ENCODE measurements around the gene ICAM1. TPM values are rescaled to one million over a fixed set of nuclear protein-coding genes. Genes with fewer than 3 reads are reported as not detected.
"Not testable (repeated sequence)": the region's sequence is repeated elsewhere in the genome, so short reads cannot be mapped to it uniquely, and the experiment has no call there.

Gene ICAM1
- total RNA-seq, 1 experiment from 2014 or later, result 1.7 TPM

GRCh38 chr19:10231612-10232228 is 39.2 kb upstream of the ICAM1 start:
- Histone ChIP-seq H3K27ac (ENCODE audit: low read depth, low read length, poor library complexity, severe bottlenecking) (peak overlapping the region; percentile 93), H3K4me1 (ENCODE audit: insufficient read depth, low read length, poor library complexity, severe bottlenecking) (no peaks in the 10 kb centered on the region), H3K9me3 (ENCODE audit: low read depth, low read length, poor library complexity, severe bottlenecking) (no peaks in the 10 kb centered on the region), H3K4me3 (ENCODE audit: low read depth, low read length, poor library complexity, severe bottlenecking) (peak overlapping the region; percentile 94), H3K36me3 (ENCODE audit: insufficient read depth, low read length, poor library complexity, severe bottlenecking) (no peaks in the 10 kb centered on the region), H3K27me3 (replicated peaks; ENCODE audit: insufficient read depth, low read depth, low read length, poor library complexity) (no peaks in the 10 kb centered on the region)
- ChIA-PET POLR2A (ENCODE audit: low non-redundant PET) (no interaction called here), CTCF (no interaction called here)
- no TSS peak for BruUV-seq (replicated peaks)
- DNase-seq (ENCODE audit: low spot score), result no peak
- TF ChIP-seq CTCF (conservative IDR thresholded peaks at IDR 0.05; ENCODE audit: low read depth, low read length) (no peak), EZH2 (IDR thresholded peaks at IDR 0.05; ENCODE audit: borderline replicate concordance, low read depth, low read length, poor library complexity, severe bottlenecking) (no peak)
- intact Hi-C loops (cut with micrococcal nuclease; ENCODE audit: unreplicated experiment), result no loop called here

DNA sequence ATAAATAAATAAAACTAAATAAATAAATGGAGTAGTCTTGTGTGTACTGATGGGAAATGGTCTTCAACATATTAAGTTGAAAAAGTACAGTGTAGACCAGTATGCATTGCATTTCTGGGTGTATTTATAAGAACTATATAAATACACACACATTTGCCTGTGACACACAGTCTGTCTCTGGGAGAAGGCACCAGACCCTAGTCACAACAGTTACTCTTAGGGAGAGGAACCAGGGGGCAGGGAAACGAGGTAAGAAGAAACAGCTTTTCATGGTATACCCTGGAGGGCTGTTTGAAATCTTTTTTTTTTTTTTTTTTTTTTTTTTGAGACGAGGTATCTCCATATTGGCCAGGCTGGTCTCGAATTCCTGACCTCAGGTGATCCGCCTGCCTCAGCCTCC is 37.0 kb upstream of the ICAM1 start:
- intact Hi-C loops (cut with micrococcal nuclease; ENCODE audit: unreplicated experiment), result no loop called here
- no peaks in the 10 kb centered on the region for H3K4me1 ChIP-seq (ENCODE audit: insufficient read depth, low read length, poor library complexity, severe bottlenecking)
- TF ChIP-seq CTCF (conservative IDR thresholded peaks at IDR 0.05; ENCODE audit: low read depth, low read length), result no peak
- TF ChIP-seq EZH2 (IDR thresholded peaks at IDR 0.05; ENCODE audit: borderline replicate concordance, low read depth, low read length, poor library complexity, severe bottlenecking), result no peak
- no peak for DNase-seq (ENCODE audit: low spot score)
- POLR2A ChIA-PET (ENCODE audit: low non-redundant PET), result interaction anchor here (0.6 kb wide), 1 partner anchor 10 kb away, joined by 3 read pairs; no protein-coding TSS in a partner anchor
- no peak overlapping the region for H3K27ac ChIP-seq (ENCODE audit: low read depth, low read length, poor library complexity, severe bottlenecking)
- no TSS peak for BruUV-seq (replicated peaks)
- CTCF ChIA-PET, result no interaction called here
- no peaks in the 10 kb centered on the region for H3K9me3 ChIP-seq (ENCODE audit: low read depth, low read length, poor library complexity, severe bottlenecking)
- H3K36me3 ChIP-seq (ENCODE audit: insufficient read depth, low read length, poor library complexity, severe bottlenecking), result no peaks in the 10 kb centered on the region
- H3K27me3 ChIP-seq (replicated peaks; ENCODE audit: insufficient read depth, low read depth, low read length, poor library complexity), result no peaks in the 10 kb centered on the region
- H3K4me3 ChIP-seq (ENCODE audit: low read depth, low read length, poor library complexity, severe bottlenecking), result no peak overlapping the region

GRCh38 chr19:10235003-10235402 is 35.9 kb upstream of the ICAM1 start:
- H3K4me1 ChIP-seq (ENCODE audit: insufficient read depth, low read length, poor library complexity, severe bottlenecking), result no peaks in the 10 kb centered on the region
- POLR2A ChIA-PET (ENCODE audit: low non-redundant PET), result interaction anchor here (0.7 kb wide), 1 partner anchor 258 kb away, joined by 7 read pairs; no protein-coding TSS in a partner anchor
- H3K9me3 ChIP-seq (ENCODE audit: low read depth, low read length, poor library complexity, severe bottlenecking), result no peaks in the 10 kb centered on the region
- H3K36me3 ChIP-seq (ENCODE audit: insufficient read depth, low read length, poor library complexity, severe bottlenecking), result no peaks in the 10 kb centered on the region
- intact Hi-C loops (cut with micrococcal nuclease; ENCODE audit: unreplicated experiment), result no loop called here
- no peak overlapping the region for H3K27ac ChIP-seq (ENCODE audit: low read depth, low read length, poor library complexity, severe bottlenecking)
- H3K4me3 ChIP-seq (ENCODE audit: low read depth, low read length, poor library complexity, severe bottlenecking), result no peak overlapping the region
- BruUV-seq (replicated peaks), result no TSS peak
- CTCF ChIA-PET, result interaction anchor here (0.7 kb wide), 1 partner anchor 74 kb away, joined by 5 read pairs; no protein-coding TSS in a partner anchor
- no peaks in the 10 kb centered on the region for H3K27me3 ChIP-seq (replicated peaks; ENCODE audit: insufficient read depth, low read depth, low read length, poor library complexity)
- no peak for DNase-seq (ENCODE audit: low spot score)
- no peak for TF ChIP-seq CTCF (conservative IDR thresholded peaks at IDR 0.05; ENCODE audit: low read depth, low read length)
- TF ChIP-seq EZH2 (IDR thresholded peaks at IDR 0.05; ENCODE audit: borderline replicate concordance, low read depth, low read length, poor library complexity, severe bottlenecking), result no peak

- CTCF ChIA-PET, result interaction anchor here (0.7 kb wide), 1 partner anchor 74 kb away, joined by 5 read pairs; no protein-coding TSS in a partner anchor
- POLR2A ChIA-PET (ENCODE audit: low non-redundant PET), result not testable (repeated sequence)
Observed at GRCh38 chr19:10235409-10235808, 35.5 kb upstream of the ICAM1 start.

More at GRCh38 chr19:10235409-10235808, 35.5 kb upstream of the ICAM1 start:
- BruUV-seq (replicated peaks); intact Hi-C loops (cut with micrococcal nuclease; ENCODE audit: unreplicated experiment); H3K4me3 ChIP-seq (ENCODE audit: low read depth, low read length, poor library complexity, severe bottlenecking); H3K36me3 ChIP-seq (ENCODE audit: insufficient read depth, low read length, poor library complexity, severe bottlenecking); H3K27ac ChIP-seq (ENCODE audit: low read depth, low read length, poor library complexity, severe bottlenecking); H3K9me3 ChIP-seq (ENCODE audit: low read depth, low read length, poor library complexity, severe bottlenecking); H3K27me3 ChIP-seq (replicated peaks; ENCODE audit: insufficient read depth, low read depth, low read length, poor library complexity); DNase-seq (ENCODE audit: low spot score); H3K4me1 ChIP-seq (ENCODE audit: insufficient read depth, low read length, poor library complexity, severe bottlenecking): not testable (repeated sequence)
